ENCODE data around the gene EGR2. TPM values are rescaled to one million over a fixed set of nuclear protein-coding genes. Genes with fewer than 3 reads are reported as not detected.
A peak's percentile ranks its signal among the peaks of the same experiment; 100 is the strongest.

Gene EGR2
- polyA plus RNA-seq, 1 donor from 2014 or later: 2.6 TPM

DNA sequence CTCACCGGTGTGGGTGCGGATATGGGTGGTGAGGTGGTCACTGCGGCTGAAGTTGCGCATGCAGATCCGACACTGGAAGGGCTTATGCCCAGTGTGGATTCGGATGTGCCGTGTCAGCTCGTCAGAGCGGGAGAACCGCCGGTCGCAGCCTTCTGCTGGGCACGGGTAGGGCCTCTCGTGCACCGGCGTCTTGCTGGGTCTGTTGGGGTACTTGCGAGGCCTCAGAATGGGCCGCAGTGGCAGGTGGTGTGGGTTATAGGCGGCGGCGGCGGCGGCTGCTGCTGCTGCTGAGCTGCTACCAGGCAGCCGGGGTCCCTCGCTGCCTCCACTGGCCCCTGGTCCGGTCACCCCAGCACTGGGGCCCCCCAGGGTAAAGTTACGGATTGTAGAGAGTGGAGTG lies 2.7 kb downstream of the EGR2 start:
- peak overlapping the region; percentile 38 to 77 (median 56) for H3K4me3 Mint-ChIP-seq
- H3K27ac Mint-ChIP-seq: peak overlapping the region in 1 of 3 donors; percentile 78
- peaks cover 0 to 1% (median 0%) of the 10 kb centered on the region in 3 donors for H3K9me3 Mint-ChIP-seq
- peaks cover 13% of the 10 kb centered on the region for H3K27me3 Mint-ChIP-seq
- peaks cover 23 to 38% (median 38%) of the 10 kb centered on the region in 3 donors for H3K4me1 Mint-ChIP-seq
- H3K36me3 Mint-ChIP-seq: no peaks in the 10 kb centered on the region

DNA sequence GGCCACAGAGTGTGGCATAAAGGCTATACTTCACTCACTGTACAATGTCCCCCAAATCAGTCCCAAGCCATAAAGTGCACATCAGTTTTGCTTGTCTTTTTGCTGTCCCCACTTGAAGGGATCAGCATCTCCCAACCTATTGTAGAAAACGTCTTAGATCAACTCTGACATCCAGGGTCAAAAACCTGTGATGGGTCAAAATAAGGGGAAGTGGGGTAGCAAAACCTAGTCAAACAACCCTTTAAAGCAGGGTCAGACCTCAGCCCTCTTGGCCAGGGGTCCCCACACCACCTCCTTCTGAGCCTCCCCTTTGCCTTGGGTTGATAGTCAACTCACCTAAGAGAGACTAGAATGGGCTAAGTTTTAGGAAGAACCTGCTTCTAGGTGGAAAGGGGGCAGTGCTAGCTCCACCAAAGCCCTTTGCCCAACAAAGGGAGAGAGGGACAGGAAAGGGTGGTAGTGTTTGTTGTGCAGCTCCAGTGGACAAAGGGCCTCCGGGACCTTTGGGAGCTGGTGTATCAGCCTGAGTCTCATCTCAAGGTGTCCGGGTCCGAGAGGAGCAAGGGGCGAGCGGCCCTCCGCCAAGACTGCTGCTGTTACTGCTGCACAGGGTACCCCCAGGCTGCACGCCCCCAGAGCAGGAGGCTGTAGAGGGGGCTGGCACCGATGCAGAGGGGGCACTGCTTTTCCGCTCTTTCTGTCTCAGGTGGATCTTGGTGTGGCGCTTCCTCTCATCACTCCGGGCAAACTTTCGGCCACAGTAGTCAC lies 3.3 kb downstream of the EGR2 start:
- H3K9me3 Mint-ChIP-seq: peaks cover 0 to 1% (median 0%) of the 10 kb centered on the region in 3 donors
- H3K4me3 Mint-ChIP-seq: peak overlapping the region; percentile 25 to 77 (median 53)
- H3K27ac Mint-ChIP-seq: peak overlapping the region in 2 of 3 donors; percentile 3 to 46
- no peaks in the 10 kb centered on the region for H3K36me3 Mint-ChIP-seq
- H3K27me3 Mint-ChIP-seq: peaks cover 9% of the 10 kb centered on the region
- peaks cover 20 to 44% (median 42%) of the 10 kb centered on the region in 3 donors for H3K4me1 Mint-ChIP-seq

DNA sequence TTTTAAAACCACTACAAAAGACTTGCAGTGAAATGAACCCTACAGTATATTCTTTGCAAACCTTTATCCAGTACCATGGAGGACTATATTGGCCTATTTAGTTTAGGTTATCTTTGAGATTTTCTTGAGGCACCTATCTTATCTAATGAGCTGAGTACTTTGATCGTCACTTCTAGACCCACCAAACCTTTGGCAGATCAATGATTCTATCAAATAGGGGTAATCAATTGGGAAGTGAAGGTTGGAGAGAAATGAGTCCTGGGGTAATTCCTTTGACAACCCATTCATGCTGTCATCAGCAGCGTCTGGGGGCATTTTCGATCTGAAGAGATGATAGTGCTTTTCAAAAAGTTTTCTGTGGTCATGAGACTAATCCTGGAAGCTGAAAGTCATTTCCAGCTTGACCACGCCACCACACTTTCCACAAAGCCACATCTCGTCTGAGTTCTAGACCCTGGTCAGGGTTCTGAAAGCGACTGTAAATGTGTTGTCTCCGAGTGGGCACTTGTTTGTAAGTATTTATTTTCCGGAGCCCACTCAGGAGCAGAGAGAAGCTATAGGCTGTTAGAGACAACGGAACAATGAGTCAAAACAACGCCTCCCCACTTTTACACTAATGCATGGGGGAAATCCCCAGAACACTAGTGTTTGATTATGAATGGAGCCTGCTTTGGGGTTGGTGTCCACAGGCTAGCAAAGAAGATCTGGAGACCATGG lies 4.8 kb downstream of the EGR2 start:
- Mint-ChIP-seq H3K27ac (peak overlapping the region in 1 of 3 donors; percentile 79), H3K4me3 (peak overlapping the region in 2 of 4 donors; percentile 17 to 81), H3K9me3 (peaks cover 0 to 1% (median 0%) of the 10 kb centered on the region in 3 donors), H3K4me1 (peaks cover 31 to 53% (median 51%) of the 10 kb centered on the region in 3 donors), H3K27me3 (peaks cover 9% of the 10 kb centered on the region), H3K36me3 (peaks cover 3% of the 10 kb centered on the region)

GRCh38 chr10:62810156-62810902 lies 5.8 kb downstream of the EGR2 start:
- Mint-ChIP-seq H3K9me3 (no peaks in the 10 kb centered on the region), H3K27ac (peak overlapping the region in 2 of 3 donors; percentile 67 to 79)

GRCh38 chr10:62806251-62806650 lies 9.9 kb downstream of the EGR2 start:
- Mint-ChIP-seq H3K4me1 (peaks cover 26 to 49% (median 37%) of the 10 kb centered on the region in 3 donors), H3K4me3 (peak overlapping the region; percentile 92 to 100 (median 97)), H3K36me3 (peaks cover 3% of the 10 kb centered on the region), H3K27me3 (no peaks in the 10 kb centered on the region), H3K27ac (peak overlapping the region; percentile 15 to 95 (median 23)), H3K9me3 (no peaks in the 10 kb centered on the region)

More at GRCh38 chr10:62810156-62810902, 5.8 kb downstream of the EGR2 start:
- Mint-ChIP-seq H3K27me3 (peaks cover 2% of the 10 kb centered on the region), H3K4me3 (peak overlapping the region in 1 of 4 donors; percentile 81), H3K36me3 (peaks cover 3% of the 10 kb centered on the region), H3K4me1 (peaks cover 30 to 53% (median 48%) of the 10 kb centered on the region in 3 donors)

DNA sequence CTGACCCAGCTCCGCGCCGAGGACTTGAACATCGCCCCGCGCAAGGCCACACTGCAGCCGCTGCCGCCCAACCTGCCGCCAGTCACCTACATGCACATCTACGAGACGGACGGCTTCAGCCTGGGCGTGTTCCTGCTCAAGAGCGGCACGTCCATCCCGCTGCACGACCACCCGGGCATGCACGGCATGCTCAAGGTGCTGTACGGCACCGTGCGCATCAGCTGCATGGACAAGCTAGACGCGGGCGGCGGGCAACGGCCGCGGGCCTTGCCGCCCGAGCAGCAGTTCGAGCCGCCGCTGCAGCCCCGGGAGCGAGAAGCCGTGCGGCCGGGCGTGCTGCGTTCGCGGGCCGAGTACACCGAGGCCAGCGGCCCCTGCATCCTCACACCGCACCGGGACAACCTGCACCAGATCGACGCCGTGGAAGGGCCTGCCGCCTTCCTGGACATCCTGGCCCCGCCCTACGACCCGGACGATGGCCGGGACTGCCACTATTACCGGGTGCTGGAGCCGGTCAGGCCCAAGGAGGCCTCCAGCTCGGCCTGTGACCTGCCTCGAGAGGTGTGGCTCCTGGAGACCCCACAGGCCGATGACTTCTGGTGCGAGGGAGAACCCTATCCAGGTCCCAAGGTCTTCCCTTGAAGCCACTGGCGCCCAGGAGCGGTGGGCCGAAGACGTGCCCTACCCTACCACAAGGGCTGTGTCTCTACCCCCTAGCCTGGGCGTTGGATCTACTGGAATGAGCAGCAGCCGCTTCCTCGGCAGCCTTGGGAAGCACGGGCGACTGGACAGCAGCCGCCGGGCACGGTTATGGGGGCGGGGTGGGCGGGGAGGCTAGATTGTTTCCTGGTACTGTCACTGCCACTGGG lies 10.7 kb downstream of the EGR2 start:
- H3K36me3 Mint-ChIP-seq: peaks cover 3% of the 10 kb centered on the region
- H3K9me3 Mint-ChIP-seq: no peaks in the 10 kb centered on the region
- H3K27ac Mint-ChIP-seq: peak overlapping the region; percentile 15 to 95 (median 81)
- peak overlapping the region; percentile 92 to 100 (median 97) for H3K4me3 Mint-ChIP-seq
- no peaks in the 10 kb centered on the region for H3K27me3 Mint-ChIP-seq
- H3K4me1 Mint-ChIP-seq: peaks cover 23 to 42% (median 29%) of the 10 kb centered on the region in 3 donors

- H3K36me3 Mint-ChIP-seq: peaks cover 3% of the 10 kb centered on the region
- no peaks in the 10 kb centered on the region for H3K27me3 Mint-ChIP-seq
Measured at GRCh38 chr10:62804356-62805230, 11.6 kb downstream of the EGR2 start, which contains the start of gene ADO. ADO (plus strand) TSS chr10:62804720; CDS start chr10:62805060, 340 bp downstream.

GRCh38 chr10:62803724-62804355 lies 12.3 kb downstream of the EGR2 start:
- H3K4me1 Mint-ChIP-seq: peaks cover 21 to 40% (median 28%) of the 10 kb centered on the region in 3 donors
- no peaks in the 10 kb centered on the region for H3K27me3 Mint-ChIP-seq
- H3K27ac Mint-ChIP-seq: peak overlapping the region; percentile 95 to 100 (median 99)
- H3K36me3 Mint-ChIP-seq: peaks cover 3% of the 10 kb centered on the region
- peak overlapping the region; percentile 92 to 100 (median 98) for H3K4me3 Mint-ChIP-seq
- H3K9me3 Mint-ChIP-seq: no peaks in the 10 kb centered on the region

More at GRCh38 chr10:62804356-62805230, 11.6 kb downstream of the EGR2 start, which contains the start of gene ADO:
- peak within 1 kb of the TSS; percentile 95 to 100 (median 99) for H3K27ac Mint-ChIP-seq
- peak within 1 kb of the TSS; percentile 92 to 100 (median 98) for H3K4me3 Mint-ChIP-seq
- H3K9me3 Mint-ChIP-seq: no peaks in the 10 kb centered on the region
- peaks cover 23 to 40% (median 28%) of the 10 kb centered on the region in 3 donors for H3K4me1 Mint-ChIP-seq

GRCh38 chr10:62801871-62802270 lies 14.3 kb downstream of the EGR2 start:
- Mint-ChIP-seq H3K4me1 (peaks cover 12 to 20% (median 16%) of the 10 kb centered on the region in 3 donors), H3K27me3 (peaks cover 2% of the 10 kb centered on the region), H3K27ac (no peak overlapping the region), H3K36me3 (no peaks in the 10 kb centered on the region), H3K9me3 (no peaks in the 10 kb centered on the region), H3K4me3 (peak overlapping the region in 1 of 4 donors; percentile 92)

- Mint-ChIP-seq H3K27ac (no peak overlapping the region), H3K36me3 (peaks cover 1% of the 10 kb centered on the region), H3K4me1 (no peaks in the 10 kb centered on the region), H3K4me3 (no peak overlapping the region), H3K9me3 (no peaks in the 10 kb centered on the region), H3K27me3 (peaks cover 8% of the 10 kb centered on the region)
Measured at GRCh38 chr10:62796896-62797295, 19.3 kb downstream of the EGR2 start.

DNA sequence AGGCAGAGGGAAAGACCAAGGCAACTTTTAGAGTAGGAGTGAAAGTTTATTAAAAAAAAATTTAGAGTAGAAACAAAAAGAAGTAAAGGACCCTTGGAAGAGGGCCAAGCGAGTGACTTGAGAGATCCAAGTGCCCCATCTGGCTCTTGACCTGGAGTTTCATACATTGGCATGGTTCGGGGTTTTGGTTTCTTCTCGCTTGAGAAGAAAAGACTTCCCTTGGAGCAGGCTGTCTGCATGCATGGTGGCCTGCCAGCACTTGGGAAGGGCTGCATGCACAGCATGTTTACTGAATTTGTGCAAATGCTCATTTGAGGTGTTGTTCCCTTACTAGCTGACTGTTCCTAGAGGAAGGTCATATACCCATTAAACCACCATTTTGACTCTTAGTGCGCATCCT lies 20.4 kb downstream of the EGR2 start:
- no peaks in the 10 kb centered on the region for H3K4me1 Mint-ChIP-seq
- H3K27me3 Mint-ChIP-seq: peaks cover 8% of the 10 kb centered on the region
- no peak overlapping the region for H3K27ac Mint-ChIP-seq
- no peaks in the 10 kb centered on the region for H3K9me3 Mint-ChIP-seq
- H3K4me3 Mint-ChIP-seq: no peak overlapping the region
- peaks cover 1% of the 10 kb centered on the region for H3K36me3 Mint-ChIP-seq

GRCh38 chr10:62795100-62795499 lies 21.1 kb downstream of the EGR2 start:
- Mint-ChIP-seq H3K27me3 (peaks cover 8% of the 10 kb centered on the region), H3K9me3 (no peaks in the 10 kb centered on the region)

More at GRCh38 chr10:62795100-62795499, 21.1 kb downstream of the EGR2 start:
- no peak overlapping the region for H3K4me3 Mint-ChIP-seq
- no peak overlapping the region for H3K27ac Mint-ChIP-seq
- no peaks in the 10 kb centered on the region for H3K4me1 Mint-ChIP-seq
- H3K36me3 Mint-ChIP-seq: peaks cover 1% of the 10 kb centered on the region
